ENCODE measurements around the gene MED23. TPM values are rescaled to one million over a fixed set of nuclear protein-coding genes. Genes with fewer than 3 reads are reported as not detected.

Gene MED23
- total RNA-seq, 1 experiment from 2014 or later: 18.1 TPM

DNA sequence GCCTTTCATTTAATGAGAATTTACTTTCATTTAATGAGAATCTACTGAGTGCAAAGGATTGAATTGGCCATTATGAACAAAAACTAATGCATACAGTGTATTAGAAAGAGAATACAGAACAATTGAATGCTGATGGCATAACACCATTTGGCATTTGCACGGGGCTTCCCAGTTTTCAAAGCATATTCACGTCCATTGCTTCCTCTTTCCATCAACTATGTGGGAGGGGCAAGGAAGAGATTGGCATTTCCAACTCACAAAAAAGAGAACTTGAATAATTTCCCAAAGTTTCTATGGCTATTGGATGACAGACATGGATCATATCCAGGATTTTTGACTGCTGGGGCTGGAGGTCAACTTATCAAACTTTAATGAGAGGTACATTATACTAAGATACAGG, 78.2 kb downstream of the MED23 start:
- Histone ChIP-seq H2AFZ (ENCODE audit: low read length) (no peak overlapping the region), H3K27ac (ENCODE audit: low read length) (no peak overlapping the region), H3F3A (ENCODE audit: low read length, unreplicated experiment) (no peaks in the 10 kb centered on the region), H3K9me2 (replicated peaks; ENCODE audit: low read length) (no peaks in the 10 kb centered on the region), H3K36me3 (ENCODE audit: low read depth, low read length) (no peaks in the 10 kb centered on the region), H3K4me1 (ENCODE audit: insufficient read depth, low read length) (no peaks in the 10 kb centered on the region), H3K9ac (ENCODE audit: low read length) (no peak overlapping the region), H3K9me3 (ENCODE audit: low read length) (no peaks in the 10 kb centered on the region), H3K79me2 (ENCODE audit: low read length) (no peaks in the 10 kb centered on the region), H3K4me3 (ENCODE audit: low read length) (no peak overlapping the region), H4K20me1 (ENCODE audit: low read length) (no peaks in the 10 kb centered on the region), H3K4me2 (ENCODE audit: low read length) (no peak overlapping the region), H3K27me3 (ENCODE audit: low read length) (no peaks in the 10 kb centered on the region)
- TF ChIP-seq, protein P1, sequence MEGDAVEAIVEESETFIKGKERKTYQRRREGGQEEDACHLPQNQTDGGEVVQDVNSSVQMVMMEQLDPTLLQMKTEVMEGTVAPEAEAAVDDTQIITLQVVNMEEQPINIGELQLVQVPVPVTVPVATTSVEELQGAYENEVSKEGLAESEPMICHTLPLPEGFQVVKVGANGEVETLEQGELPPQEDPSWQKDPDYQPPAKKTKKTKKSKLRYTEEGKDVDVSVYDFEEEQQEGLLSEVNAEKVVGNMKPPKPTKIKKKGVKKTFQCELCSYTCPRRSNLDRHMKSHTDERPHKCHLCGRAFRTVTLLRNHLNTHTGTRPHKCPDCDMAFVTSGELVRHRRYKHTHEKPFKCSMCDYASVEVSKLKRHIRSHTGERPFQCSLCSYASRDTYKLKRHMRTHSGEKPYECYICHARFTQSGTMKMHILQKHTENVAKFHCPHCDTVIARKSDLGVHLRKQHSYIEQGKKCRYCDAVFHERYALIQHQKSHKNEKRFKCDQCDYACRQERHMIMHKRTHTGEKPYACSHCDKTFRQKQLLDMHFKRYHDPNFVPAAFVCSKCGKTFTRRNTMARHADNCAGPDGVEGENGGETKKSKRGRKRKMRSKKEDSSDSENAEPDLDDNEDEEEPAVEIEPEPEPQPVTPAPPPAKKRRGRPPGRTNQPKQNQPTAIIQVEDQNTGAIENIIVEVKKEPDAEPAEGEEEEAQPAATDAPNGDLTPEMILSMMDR (conservative IDR thresholded peaks at IDR 0.05; ENCODE audit: low read depth, low read length): no peak
- TF ChIP-seq EZH2 (IDR thresholded peaks at IDR 0.05; ENCODE audit: low read length, unreplicated experiment) (no peak), EZH2phosphoT487 (IDR thresholded peaks at IDR 0.05; ENCODE audit: borderline replicate concordance, low read length) (no peak)
- DNase-seq: no peak
- no peak for ATAC-seq
- ChIA-PET CTCF (no interaction called here), POLR2A (ENCODE audit: unreplicated experiment) (no interaction called here)
- BruUV-seq (replicated peaks): no TSS peak
- intact Hi-C loops (cut with micrococcal nuclease): no loop called here

DNA sequence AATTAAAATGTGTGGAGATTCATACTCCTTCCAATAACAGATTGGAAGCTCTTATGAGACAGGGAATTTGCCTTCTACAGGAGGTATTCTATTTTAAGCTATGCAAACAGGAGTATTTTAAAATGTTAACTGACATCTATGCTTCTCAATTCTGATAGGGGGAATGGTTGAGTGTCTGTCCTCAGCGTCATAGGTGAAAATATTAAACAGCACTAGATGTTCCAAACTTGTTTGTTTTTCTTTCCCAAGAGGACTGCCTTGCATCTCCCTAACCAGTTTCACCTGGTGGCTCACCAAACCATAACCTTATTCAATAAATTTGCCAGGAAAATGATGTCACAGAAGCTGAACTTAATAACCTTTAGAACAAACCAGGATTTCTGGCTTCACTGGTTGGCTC, 79.6 kb downstream of the MED23 start:
- Histone ChIP-seq H3K27ac (ENCODE audit: low read length) (no peak overlapping the region), H4K20me1 (ENCODE audit: low read length) (no peaks in the 10 kb centered on the region), H3K27me3 (ENCODE audit: low read length) (no peaks in the 10 kb centered on the region), H3K79me2 (ENCODE audit: low read length) (no peaks in the 10 kb centered on the region), H3K9ac (ENCODE audit: low read length) (no peak overlapping the region), H3K9me2 (replicated peaks; ENCODE audit: low read length) (no peaks in the 10 kb centered on the region), H3K36me3 (ENCODE audit: low read depth, low read length) (no peaks in the 10 kb centered on the region), H3F3A (ENCODE audit: low read length, unreplicated experiment) (no peaks in the 10 kb centered on the region), H3K9me3 (ENCODE audit: low read length) (no peaks in the 10 kb centered on the region), H3K4me3 (ENCODE audit: low read length) (no peak overlapping the region), H2AFZ (ENCODE audit: low read length) (no peak overlapping the region), H3K4me2 (ENCODE audit: low read length) (no peak overlapping the region), H3K4me1 (ENCODE audit: insufficient read depth, low read length) (no peaks in the 10 kb centered on the region)
- ChIA-PET POLR2A (ENCODE audit: unreplicated experiment) (interaction anchor here (0.6 kb wide), 1 partner anchor 658 kb away, joined by 3 read pairs; no protein-coding TSS in a partner anchor), CTCF (no interaction called here)
- no peak for DNase-seq
- TF ChIP-seq, protein P1 (conservative IDR thresholded peaks at IDR 0.05; ENCODE audit: low read depth, low read length): no peak
- TF ChIP-seq EZH2 (IDR thresholded peaks at IDR 0.05; ENCODE audit: low read length, unreplicated experiment): no peak
- no peak for TF ChIP-seq EZH2phosphoT487 (IDR thresholded peaks at IDR 0.05; ENCODE audit: borderline replicate concordance, low read length)
- intact Hi-C loops (cut with micrococcal nuclease): no loop called here
- BruUV-seq (replicated peaks): no TSS peak
- no peak for ATAC-seq

DNA sequence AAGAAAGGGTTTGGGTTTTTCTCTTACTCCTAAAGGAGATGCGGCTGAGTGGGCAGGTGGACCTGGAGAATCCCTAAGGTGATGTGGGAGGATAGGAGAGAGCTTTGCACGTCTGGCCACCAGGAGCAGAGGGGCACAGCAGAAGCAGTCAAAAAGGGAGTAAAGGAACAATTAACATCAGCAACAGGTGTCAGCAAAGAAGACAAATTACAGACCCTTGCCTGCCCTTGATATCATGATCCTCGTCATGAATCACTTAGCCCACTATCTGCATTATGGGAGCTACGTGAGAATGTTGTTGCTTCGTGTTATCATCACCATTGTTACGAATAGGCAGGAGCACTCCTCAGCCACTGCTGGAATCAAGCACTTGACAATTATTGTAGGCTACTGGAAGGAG, 80.6 kb downstream of the MED23 start:
- ATAC-seq: no peak
- no peaks in the 10 kb centered on the region for H3K27me3 ChIP-seq (ENCODE audit: low read length)
- no peak overlapping the region for H2AFZ ChIP-seq (ENCODE audit: low read length)
- no peaks in the 10 kb centered on the region for H3K4me1 ChIP-seq (ENCODE audit: insufficient read depth, low read length)
- H3K9me3 ChIP-seq (ENCODE audit: low read length): no peaks in the 10 kb centered on the region
- intact Hi-C loops (cut with micrococcal nuclease): no loop called here
- H3K9me2 ChIP-seq (replicated peaks; ENCODE audit: low read length): no peaks in the 10 kb centered on the region
- no peaks in the 10 kb centered on the region for H3K79me2 ChIP-seq (ENCODE audit: low read length)
- no peak overlapping the region for H3K4me3 ChIP-seq (ENCODE audit: low read length)
- no peak overlapping the region for H3K9ac ChIP-seq (ENCODE audit: low read length)
- POLR2A ChIA-PET (ENCODE audit: unreplicated experiment): no interaction called here
- CTCF ChIA-PET: no interaction called here
- TF ChIP-seq, protein P1 (conservative IDR thresholded peaks at IDR 0.05; ENCODE audit: low read depth, low read length): no peak
- TF ChIP-seq EZH2phosphoT487 (IDR thresholded peaks at IDR 0.05; ENCODE audit: borderline replicate concordance, low read length) (no peak), EZH2 (IDR thresholded peaks at IDR 0.05; ENCODE audit: low read length, unreplicated experiment) (no peak)
- no peaks in the 10 kb centered on the region for H3K36me3 ChIP-seq (ENCODE audit: low read depth, low read length)
- no peaks in the 10 kb centered on the region for H3F3A ChIP-seq (ENCODE audit: low read length, unreplicated experiment)
- H4K20me1 ChIP-seq (ENCODE audit: low read length): no peaks in the 10 kb centered on the region
- H3K4me2 ChIP-seq (ENCODE audit: low read length): no peak overlapping the region
- DNase-seq: no peak
- no TSS peak for BruUV-seq (replicated peaks)
- H3K27ac ChIP-seq (ENCODE audit: low read length): no peak overlapping the region

Measured in PC-3 (cell line).